ENCODE measurements around the gene FIGNL2. TPM values are rescaled to one million over a fixed set of nuclear protein-coding genes. Genes with fewer than 3 reads are reported as not detected.

FIGNL2 gene
- total RNA-seq, 4 donors from 2014 or later = 0.07 to 0.25 TPM; not detected in 2

DNA sequence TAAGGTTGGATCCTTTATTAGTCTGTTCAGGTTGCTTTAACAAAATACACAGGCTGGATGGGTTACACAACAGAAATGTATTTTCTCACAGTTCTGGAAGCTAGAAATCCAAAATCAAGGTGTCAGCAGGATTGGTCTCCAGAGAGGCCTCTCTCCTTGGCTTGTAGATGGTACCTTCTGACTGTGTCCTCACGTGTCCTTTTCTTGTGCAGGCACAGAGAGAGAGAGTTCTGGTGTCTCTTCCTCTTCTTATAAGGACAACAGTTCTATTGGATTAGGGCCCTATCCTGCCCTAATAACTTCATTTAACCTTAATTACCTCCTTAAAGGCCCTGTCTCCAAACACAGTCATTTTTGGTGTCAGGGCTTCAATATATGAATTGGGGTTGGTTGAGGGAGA, 34.8 kb upstream of the FIGNL2 start:
- Histone ChIP-seq H3K9me3 (no peaks in the 10 kb centered on the region), H3K4me3 (no peak overlapping the region), H3K27me3 (peaks cover 0 to 6% (median 5%) of the 10 kb centered on the region in 3 donors), H3K27ac (no peak overlapping the region), H3K36me3 (no peaks in the 10 kb centered on the region), H3K4me1 (peaks cover 8 to 11% of the 10 kb centered on the region in 2 donors)
- ATAC-seq (no peak), DNase-seq (no peak)
- in situ Hi-C loops (cut with MboI; ENCODE audit: low sequenced_read_pairs in 4 of 4) = no loop called here
- intact Hi-C loops (cut with DNase I; ENCODE audit: low total_unique reads) = no loop called here
- no peak for TF ChIP-seq POLR2A (IDR thresholded peaks at IDR 0.05)
- TF ChIP-seq, protein P1, sequence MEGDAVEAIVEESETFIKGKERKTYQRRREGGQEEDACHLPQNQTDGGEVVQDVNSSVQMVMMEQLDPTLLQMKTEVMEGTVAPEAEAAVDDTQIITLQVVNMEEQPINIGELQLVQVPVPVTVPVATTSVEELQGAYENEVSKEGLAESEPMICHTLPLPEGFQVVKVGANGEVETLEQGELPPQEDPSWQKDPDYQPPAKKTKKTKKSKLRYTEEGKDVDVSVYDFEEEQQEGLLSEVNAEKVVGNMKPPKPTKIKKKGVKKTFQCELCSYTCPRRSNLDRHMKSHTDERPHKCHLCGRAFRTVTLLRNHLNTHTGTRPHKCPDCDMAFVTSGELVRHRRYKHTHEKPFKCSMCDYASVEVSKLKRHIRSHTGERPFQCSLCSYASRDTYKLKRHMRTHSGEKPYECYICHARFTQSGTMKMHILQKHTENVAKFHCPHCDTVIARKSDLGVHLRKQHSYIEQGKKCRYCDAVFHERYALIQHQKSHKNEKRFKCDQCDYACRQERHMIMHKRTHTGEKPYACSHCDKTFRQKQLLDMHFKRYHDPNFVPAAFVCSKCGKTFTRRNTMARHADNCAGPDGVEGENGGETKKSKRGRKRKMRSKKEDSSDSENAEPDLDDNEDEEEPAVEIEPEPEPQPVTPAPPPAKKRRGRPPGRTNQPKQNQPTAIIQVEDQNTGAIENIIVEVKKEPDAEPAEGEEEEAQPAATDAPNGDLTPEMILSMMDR (IDR thresholded peaks at IDR 0.05 in 4 of 5, conservative IDR thresholded peaks at IDR 0.05 in 1 of 5) = no peak

DNA sequence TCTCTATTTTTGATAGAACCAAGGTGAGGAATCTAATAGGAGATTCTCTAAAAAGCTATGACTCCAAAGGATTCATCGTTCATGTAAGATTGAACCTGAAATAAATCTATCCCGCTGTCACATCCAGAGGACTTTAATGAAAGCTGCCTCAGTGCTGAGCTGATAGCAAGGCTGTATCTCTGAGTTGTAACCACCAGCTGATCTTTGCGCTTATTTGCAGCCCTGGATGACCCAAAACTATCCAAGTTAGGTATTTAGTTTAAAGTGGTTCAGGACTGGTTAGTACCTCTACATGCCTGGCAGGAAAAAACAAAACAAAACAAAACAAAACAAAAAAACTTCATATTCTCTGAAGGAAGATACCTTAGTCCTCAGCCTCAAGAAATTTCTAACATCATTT, 30.6 kb upstream of the FIGNL2 start:
- TF ChIP-seq, protein P1 (IDR thresholded peaks at IDR 0.05 in 4 of 5, conservative IDR thresholded peaks at IDR 0.05 in 1 of 5) = no peak
- no peak for TF ChIP-seq POLR2A (IDR thresholded peaks at IDR 0.05)
- Histone ChIP-seq H3K4me3 (no peak overlapping the region), H3K9me3 (no peaks in the 10 kb centered on the region), H3K4me1 (no peaks in the 10 kb centered on the region), H3K27me3 (no peaks in the 10 kb centered on the region), H3K36me3 (no peaks in the 10 kb centered on the region), H3K27ac (no peak overlapping the region)
- intact Hi-C loops (cut with DNase I; ENCODE audit: low total_unique reads) (no loop called here), in situ Hi-C loops (cut with MboI; ENCODE audit: low sequenced_read_pairs in 4 of 4) (no loop called here)
- DNase-seq = no peak
- no peak for ATAC-seq

DNA sequence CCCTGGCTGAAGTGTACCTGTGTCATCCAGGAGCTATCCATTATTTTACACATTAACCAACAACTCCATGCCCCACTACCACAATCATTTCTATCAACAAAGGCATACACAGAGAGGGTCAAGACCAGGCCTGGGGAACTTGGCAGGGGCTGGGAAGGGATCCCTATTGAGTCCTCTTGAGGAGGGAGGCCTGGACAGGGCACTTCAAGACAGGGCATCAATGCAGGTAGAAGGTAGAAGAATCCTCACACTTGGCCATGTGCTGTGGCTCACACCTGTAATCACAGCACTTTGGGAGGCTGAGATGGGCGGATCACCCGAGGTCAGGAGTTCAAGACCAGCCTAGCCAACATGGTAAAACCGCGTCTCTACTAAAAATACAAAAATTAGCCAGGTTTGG, 26.0 kb upstream of the FIGNL2 start:
- ATAC-seq = no peak
- H3K4me3 ChIP-seq = no peak overlapping the region
- no peak for DNase-seq
- no peaks in the 10 kb centered on the region for H3K4me1 ChIP-seq
- TF ChIP-seq, protein P1 (IDR thresholded peaks at IDR 0.05 in 4 of 5, conservative IDR thresholded peaks at IDR 0.05 in 1 of 5) = no peak
- TF ChIP-seq POLR2A (IDR thresholded peaks at IDR 0.05) = no peak
- H3K36me3 ChIP-seq = no peaks in the 10 kb centered on the region
- H3K9me3 ChIP-seq = no peaks in the 10 kb centered on the region
- in situ Hi-C loops (cut with MboI; ENCODE audit: low sequenced_read_pairs in 4 of 4) (no loop called here), intact Hi-C loops (cut with DNase I; ENCODE audit: low total_unique reads) (no loop called here)
- H3K27me3 ChIP-seq = peaks cover 0 to 6% (median 0%) of the 10 kb centered on the region in 3 donors
- H3K27ac ChIP-seq = no peak overlapping the region

DNA sequence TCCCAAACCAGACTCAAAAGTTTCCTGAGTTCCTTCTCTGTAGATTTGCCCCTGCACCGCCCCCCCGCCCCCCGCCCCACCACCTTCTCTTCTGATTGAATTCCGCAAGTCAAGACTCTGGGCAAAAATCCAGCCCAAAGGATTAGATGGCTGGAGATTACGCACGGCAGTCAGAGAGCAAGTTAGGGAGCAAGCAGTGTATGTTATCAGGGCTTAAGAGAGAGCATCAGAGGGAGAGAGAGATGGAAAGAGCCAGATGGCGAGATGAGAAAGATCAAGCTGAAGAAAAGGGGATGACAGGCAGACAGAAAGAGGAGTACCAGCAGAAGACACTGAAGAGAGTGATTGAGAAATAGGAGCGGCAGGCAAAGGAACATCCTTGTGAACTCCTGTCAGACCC, 25.5 kb upstream of the FIGNL2 start:
- H3K36me3 ChIP-seq = no peaks in the 10 kb centered on the region
- H3K9me3 ChIP-seq = no peaks in the 10 kb centered on the region
- no peak for ATAC-seq
- peaks cover 0 to 4% of the 10 kb centered on the region in 2 donors for H3K4me1 ChIP-seq
- DNase-seq = no peak
- in situ Hi-C loops (cut with MboI; ENCODE audit: low sequenced_read_pairs in 4 of 4) (no loop called here), intact Hi-C loops (cut with DNase I; ENCODE audit: low total_unique reads) (no loop called here)
- H3K27me3 ChIP-seq = peaks cover 1 to 11% (median 2%) of the 10 kb centered on the region in 3 donors
- H3K4me3 ChIP-seq = no peak overlapping the region
- H3K27ac ChIP-seq = no peak overlapping the region
- TF ChIP-seq POLR2A (IDR thresholded peaks at IDR 0.05) = no peak
- TF ChIP-seq, protein P1 (IDR thresholded peaks at IDR 0.05 in 4 of 5, conservative IDR thresholded peaks at IDR 0.05 in 1 of 5) = no peak
